AG04450 (cell line): ENCODE measurements around the gene KRT17. TPM values are rescaled to one million over a fixed set of nuclear protein-coding genes. Genes with fewer than 3 reads are reported as not detected.

Source experiments
- CTCF ChIA-PET: fragments of 300-600, 350-600 bp; formaldehyde crosslinking; extraction: SDS; loops from one replicate; lab custom pipeline; 2022; ENCODE audit warnings: antibody characterized with exemption, inconsistent platforms; lab: Charles Lee
- POLR2A ChIA-PET: fragments of 350-600 bp; formaldehyde crosslinking; extraction: SDS; loops from one replicate; lab custom pipeline; 2021; ENCODE audit warnings: antibody characterized with exemption, inconsistent platforms; lab: Yijun Ruan, JAX
- DNase-seq: peaks from one replicate; pipeline ENCODE4 v3.0.0-alpha.2; 2011; ENCODE audit warnings: low read depth, low spot score
- H3K27ac ChIP-seq: one replicate; pipeline ENCODE4 v1.5.1; 2012; ENCODE audit warnings: low read depth, low read length, control low read depth
- H3K27me3 ChIP-seq: one replicate; pipeline ENCODE4 v1.6.0; 2012; ENCODE audit warnings: low read length; ENCODE audit not compliant: control insufficient read depth, insufficient read depth
- H3K4me3 ChIP-seq: 2 replicates; pipeline ENCODE4 v1.5.1; 2011; ENCODE audit warnings: mild to moderate bottlenecking, low read depth, low read length, control low read depth
- H3K9me3 ChIP-seq: 2 replicates; pipeline ENCODE4 v1.5.1; 2012; ENCODE audit warnings: low read length; ENCODE audit not compliant: control insufficient read depth, insufficient read depth
- polyA plus RNA-seq: library from polyadenylated mRNA; depleted of rRNA; stranded (reverse); fragments of >200 nt; gene quantifications from 2 replicates; pipeline ENCODE4 v1.2.3, GENCODE V29; 2011
- TF ChIP-seq, protein P1 (sequence below): IDR thresholded peaks from 2 replicates; pipeline ENCODE4 v1.5.1; 2011; ENCODE audit warnings: low read depth, low read length, control low read depth, inconsistent platforms

Gene KRT17
- polyA plus RNA-seq, 1 experiment = 2.8 TPM

DNA sequence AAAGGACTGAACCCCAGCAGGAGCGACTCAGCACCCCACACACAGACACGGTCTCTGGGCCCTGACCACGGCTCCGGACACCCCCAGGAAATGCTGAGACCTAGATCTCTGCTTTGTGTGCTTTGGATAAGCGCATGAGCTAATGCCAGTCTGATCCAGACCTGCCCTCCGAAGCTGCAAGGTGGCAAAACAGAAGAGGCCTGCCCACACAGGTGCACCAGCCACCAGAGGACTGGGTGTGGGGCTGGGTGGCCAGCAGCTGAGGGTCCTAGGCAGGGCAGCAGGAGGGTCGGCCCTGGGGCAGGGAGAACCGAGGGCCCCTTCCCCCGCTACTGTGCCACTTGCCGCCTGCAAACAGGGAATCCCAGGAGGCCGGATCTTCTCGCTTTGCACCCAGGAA is 33.6 kb upstream of the KRT17 start:
- no peak overlapping the region for H3K4me3 ChIP-seq
- no peak overlapping the region for H3K27ac ChIP-seq
- no peaks in the 10 kb centered on the region for H3K9me3 ChIP-seq
- POLR2A ChIA-PET = no interaction called here
- peaks cover 3% of the 10 kb centered on the region for H3K27me3 ChIP-seq
- TF ChIP-seq, protein P1, sequence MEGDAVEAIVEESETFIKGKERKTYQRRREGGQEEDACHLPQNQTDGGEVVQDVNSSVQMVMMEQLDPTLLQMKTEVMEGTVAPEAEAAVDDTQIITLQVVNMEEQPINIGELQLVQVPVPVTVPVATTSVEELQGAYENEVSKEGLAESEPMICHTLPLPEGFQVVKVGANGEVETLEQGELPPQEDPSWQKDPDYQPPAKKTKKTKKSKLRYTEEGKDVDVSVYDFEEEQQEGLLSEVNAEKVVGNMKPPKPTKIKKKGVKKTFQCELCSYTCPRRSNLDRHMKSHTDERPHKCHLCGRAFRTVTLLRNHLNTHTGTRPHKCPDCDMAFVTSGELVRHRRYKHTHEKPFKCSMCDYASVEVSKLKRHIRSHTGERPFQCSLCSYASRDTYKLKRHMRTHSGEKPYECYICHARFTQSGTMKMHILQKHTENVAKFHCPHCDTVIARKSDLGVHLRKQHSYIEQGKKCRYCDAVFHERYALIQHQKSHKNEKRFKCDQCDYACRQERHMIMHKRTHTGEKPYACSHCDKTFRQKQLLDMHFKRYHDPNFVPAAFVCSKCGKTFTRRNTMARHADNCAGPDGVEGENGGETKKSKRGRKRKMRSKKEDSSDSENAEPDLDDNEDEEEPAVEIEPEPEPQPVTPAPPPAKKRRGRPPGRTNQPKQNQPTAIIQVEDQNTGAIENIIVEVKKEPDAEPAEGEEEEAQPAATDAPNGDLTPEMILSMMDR = no peak
- CTCF ChIA-PET = interaction anchor here (1.4 to 1.9 kb wide), 2 partner anchors 9 to 109 kb away, joined by 4 to 25 read pairs; no protein-coding TSS in a partner anchor
- DNase-seq = no peak

DNA sequence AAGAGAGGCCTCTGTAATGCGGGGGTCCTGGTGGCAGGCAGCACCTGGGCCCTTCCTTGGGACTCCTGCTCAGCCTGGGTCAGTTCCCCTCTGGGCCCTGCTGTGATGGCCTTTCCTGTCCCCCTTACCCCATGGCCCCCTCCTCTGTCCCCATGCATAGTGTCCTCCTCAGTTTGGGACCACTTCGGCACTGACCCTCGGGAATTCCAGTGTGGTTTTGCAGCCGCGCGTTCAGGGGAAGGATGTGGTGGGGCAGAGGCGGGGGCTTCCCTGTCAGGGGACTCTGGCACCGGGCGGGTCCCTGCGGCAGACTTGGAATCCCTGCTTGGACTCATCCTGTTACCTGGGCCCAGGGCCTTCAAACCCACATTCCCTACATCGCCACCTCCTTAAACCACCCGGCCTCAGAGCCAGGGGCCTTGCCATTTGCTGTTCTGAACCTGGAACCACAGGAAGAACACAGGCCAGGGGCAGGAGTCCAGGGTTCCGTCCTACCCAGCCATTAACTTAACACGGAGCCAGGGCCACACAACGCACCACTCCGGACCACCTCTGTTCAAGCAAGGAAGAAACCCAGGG is 32.9 kb upstream of the KRT17 start:
- POLR2A ChIA-PET = no interaction called here
- Histone ChIP-seq H3K27me3 (peaks cover 6% of the 10 kb centered on the region), H3K9me3 (no peaks in the 10 kb centered on the region), H3K27ac (no peak overlapping the region), H3K4me3 (no peak overlapping the region)
- DNase-seq = no peak
- TF ChIP-seq, protein P1 = no peak
- CTCF ChIA-PET = interaction anchor here (1.4 to 1.9 kb wide), 2 partner anchors 9 to 108 kb away, joined by 4 to 25 read pairs; no protein-coding TSS in a partner anchor

DNA sequence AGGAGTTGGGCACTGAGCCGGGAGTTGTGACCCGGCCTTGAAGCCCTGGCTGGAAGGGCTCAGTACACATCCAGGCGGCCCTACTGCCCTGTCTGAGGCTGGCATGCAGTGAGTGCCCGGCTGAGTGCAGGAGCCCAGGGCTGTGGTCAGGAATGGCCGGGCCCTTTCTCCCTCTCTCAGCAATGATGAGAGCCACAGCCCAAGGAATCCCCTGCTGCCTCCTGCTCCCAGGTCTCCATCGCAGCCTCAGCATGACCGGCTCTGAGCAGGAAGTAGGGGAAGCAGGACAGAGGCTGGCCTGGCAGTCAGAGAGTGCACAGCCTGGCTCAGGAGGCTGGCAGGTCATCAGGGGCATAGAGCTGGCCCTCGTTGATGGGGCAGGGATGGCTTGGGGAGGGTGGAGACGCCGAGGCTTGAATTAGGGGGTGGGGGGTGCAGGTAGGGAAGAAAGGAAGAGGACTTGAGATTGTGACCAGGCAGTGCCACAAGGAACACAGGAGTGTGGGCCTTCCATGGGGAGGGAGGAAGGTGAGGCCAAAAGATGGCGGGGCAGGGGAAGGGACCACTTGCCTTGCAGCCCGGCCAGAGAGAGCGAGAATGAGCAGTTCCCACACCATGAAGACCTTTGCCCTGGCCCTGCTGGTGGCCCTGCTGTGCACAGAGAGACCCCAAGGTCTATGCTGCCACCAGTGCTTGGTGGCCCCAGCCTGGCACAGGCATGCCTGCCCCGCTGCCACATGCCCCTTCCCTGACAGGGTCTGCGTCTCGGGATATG is 32.1 kb upstream of the KRT17 start:
- POLR2A ChIA-PET = no interaction called here
- TF ChIP-seq, protein P1 = no peak
- H3K27me3 ChIP-seq = peaks cover 6% of the 10 kb centered on the region
- H3K4me3 ChIP-seq = no peak overlapping the region
- H3K27ac ChIP-seq = no peak overlapping the region
- no peaks in the 10 kb centered on the region for H3K9me3 ChIP-seq
- CTCF ChIA-PET = interaction anchor here (1.2 to 1.9 kb wide), 2 partner anchors 8 to 10 kb away, joined by 3 to 25 read pairs; no protein-coding TSS in a partner anchor
- DNase-seq = no peak

DNA sequence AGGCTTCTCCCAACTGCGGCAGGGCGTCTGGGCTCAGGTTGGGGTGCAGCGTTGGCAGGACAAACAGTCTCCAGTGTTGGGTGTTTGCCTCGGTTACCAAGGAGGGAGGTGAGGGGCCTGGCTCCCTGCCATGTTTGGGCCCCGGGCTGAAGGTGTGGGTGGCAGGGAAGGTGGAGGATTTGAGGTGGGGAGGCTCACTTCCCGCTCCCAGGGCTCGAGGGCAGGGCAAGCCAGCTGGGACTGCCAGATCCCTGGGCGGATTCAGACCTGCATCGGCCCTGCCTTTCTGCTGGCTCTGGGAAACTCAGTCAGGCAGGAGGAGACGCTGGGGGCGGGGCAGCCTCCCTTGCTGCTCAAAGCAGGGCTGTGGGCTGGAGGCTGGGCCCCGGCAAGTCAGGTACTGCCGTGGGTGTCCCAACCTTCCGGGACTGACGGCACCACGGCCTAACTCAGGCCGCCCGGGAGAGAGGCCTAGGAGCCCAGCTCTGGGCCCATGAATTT is 31.3 kb upstream of the KRT17 start:
- CTCF ChIA-PET = interaction anchor here (1.2 kb wide), 1 partner anchor 11 kb away, joined by 3 read pairs; no protein-coding TSS in a partner anchor
- POLR2A ChIA-PET = no interaction called here
- Histone ChIP-seq H3K9me3 (no peaks in the 10 kb centered on the region), H3K27me3 (peaks cover 6% of the 10 kb centered on the region), H3K4me3 (no peak overlapping the region), H3K27ac (no peak overlapping the region)
- TF ChIP-seq, protein P1 = no peak
- no peak for DNase-seq
